Measurements from ENCODE around the gene SGPP2.
"Not testable (repeated sequence)": the region's sequence is repeated elsewhere in the genome, so short reads cannot be mapped to it uniquely, and the experiment has no call there.

The SGPP2 gene

GRCh38 chr2:222404151-222404905, 20.0 kb upstream of the SGPP2 start:
- Histone ChIP-seq H3K9ac (ENCODE audit: low read length) (no peak overlapping the region), H3F3A (ENCODE audit: insufficient read depth, low read length) (no peaks in the 10 kb centered on the region), H3K4me2 (ENCODE audit: low read depth, low read length) (no peak overlapping the region), H3K27ac (ENCODE audit: low read length) (no peak overlapping the region), H4K20me1 (ENCODE audit: insufficient read depth, low read length) (no peaks in the 10 kb centered on the region), H3K4me3 (ENCODE audit: low read length) (no peak overlapping the region), H2AFZ (ENCODE audit: low read length) (no peak overlapping the region), H3K27me3 (replicated peaks; ENCODE audit: insufficient read depth, low read length) (no peaks in the 10 kb centered on the region), H3K9me2 (replicated peaks; ENCODE audit: insufficient read depth, low read length) (no peaks in the 10 kb centered on the region), H3K9me3 (replicated peaks; ENCODE audit: insufficient read depth, low read length) (no peaks in the 10 kb centered on the region), H3K79me2 (ENCODE audit: low read length) (no peaks in the 10 kb centered on the region), H3K36me3 (replicated peaks; ENCODE audit: insufficient read depth, low read length) (no peaks in the 10 kb centered on the region), H3K4me1 (ENCODE audit: low read length) (no peaks in the 10 kb centered on the region)
- no peak for DNase-seq
- no peak for TF ChIP-seq EZH2phosphoT487 (IDR thresholded peaks at IDR 0.05; ENCODE audit: low read length)
- TF ChIP-seq CTCF (IDR thresholded peaks at IDR 0.05; ENCODE audit: low read length) = no peak
- TF ChIP-seq EZH2 (optimal IDR thresholded peaks at IDR 0.05; ENCODE audit: low read depth, low read length) = no peak

- H3K4me3 ChIP-seq (ENCODE audit: low read length) = no peak overlapping the region
- H3K79me2 ChIP-seq (ENCODE audit: low read length) = no peaks in the 10 kb centered on the region
- no peak overlapping the region for H2AFZ ChIP-seq (ENCODE audit: low read length)
- no peaks in the 10 kb centered on the region for H3K4me1 ChIP-seq (ENCODE audit: low read length)
- no peaks in the 10 kb centered on the region for H3K9me2 ChIP-seq (replicated peaks; ENCODE audit: insufficient read depth, low read length)
- no peak overlapping the region for H3K27ac ChIP-seq (ENCODE audit: low read length)
- H3K27me3 ChIP-seq (replicated peaks; ENCODE audit: insufficient read depth, low read length) = no peaks in the 10 kb centered on the region
- H4K20me1 ChIP-seq (ENCODE audit: insufficient read depth, low read length) = no peaks in the 10 kb centered on the region
- no peaks in the 10 kb centered on the region for H3F3A ChIP-seq (ENCODE audit: insufficient read depth, low read length)
- no peaks in the 10 kb centered on the region for H3K36me3 ChIP-seq (replicated peaks; ENCODE audit: insufficient read depth, low read length)
- H3K9me3 ChIP-seq (replicated peaks; ENCODE audit: insufficient read depth, low read length) = no peaks in the 10 kb centered on the region
- DNase-seq = no peak
- H3K4me2 ChIP-seq (ENCODE audit: low read depth, low read length) = no peak overlapping the region
- no peak overlapping the region for H3K9ac ChIP-seq (ENCODE audit: low read length)
- TF ChIP-seq EZH2 (optimal IDR thresholded peaks at IDR 0.05; ENCODE audit: low read depth, low read length) (no peak), CTCF (IDR thresholded peaks at IDR 0.05; ENCODE audit: low read length) (no peak), EZH2phosphoT487 (IDR thresholded peaks at IDR 0.05; ENCODE audit: low read length) (no peak)
These were observed 15.7 kb upstream of the SGPP2 start for GRCh38 chr2:222408684-222409083.

- no peak for DNase-seq
- no peaks in the 10 kb centered on the region for H3K27me3 ChIP-seq (replicated peaks; ENCODE audit: insufficient read depth, low read length)
- no peaks in the 10 kb centered on the region for H3K4me1 ChIP-seq (ENCODE audit: low read length)
- H3K9me3 ChIP-seq (replicated peaks; ENCODE audit: insufficient read depth, low read length) = no peaks in the 10 kb centered on the region
- TF ChIP-seq EZH2phosphoT487 (IDR thresholded peaks at IDR 0.05; ENCODE audit: low read length) (no peak), EZH2 (optimal IDR thresholded peaks at IDR 0.05; ENCODE audit: low read depth, low read length) (no peak), CTCF (IDR thresholded peaks at IDR 0.05; ENCODE audit: low read length) (no peak)
- H3K4me2 ChIP-seq (ENCODE audit: low read depth, low read length) = no peak overlapping the region
- H4K20me1 ChIP-seq (ENCODE audit: insufficient read depth, low read length) = no peaks in the 10 kb centered on the region
- H2AFZ ChIP-seq (ENCODE audit: low read length) = no peak overlapping the region
- no peaks in the 10 kb centered on the region for H3K36me3 ChIP-seq (replicated peaks; ENCODE audit: insufficient read depth, low read length)
- no peaks in the 10 kb centered on the region for H3K79me2 ChIP-seq (ENCODE audit: low read length)
- no peak overlapping the region for H3K27ac ChIP-seq (ENCODE audit: low read length)
- no peak overlapping the region for H3K9ac ChIP-seq (ENCODE audit: low read length)
- H3K4me3 ChIP-seq (ENCODE audit: low read length) = no peak overlapping the region
- no peaks in the 10 kb centered on the region for H3F3A ChIP-seq (ENCODE audit: insufficient read depth, low read length)
- H3K9me2 ChIP-seq (replicated peaks; ENCODE audit: insufficient read depth, low read length) = no peaks in the 10 kb centered on the region
These were observed 13.8 kb upstream of the SGPP2 start for GRCh38 chr2:222410534-222410933.

GRCh38 chr2:222412334-222412733, 12.0 kb upstream of the SGPP2 start:
- H3K27ac ChIP-seq (ENCODE audit: low read length); H2AFZ ChIP-seq (ENCODE audit: low read length); H3K27me3 ChIP-seq (replicated peaks; ENCODE audit: insufficient read depth, low read length); H4K20me1 ChIP-seq (ENCODE audit: insufficient read depth, low read length); DNase-seq; H3K9ac ChIP-seq (ENCODE audit: low read length); H3F3A ChIP-seq (ENCODE audit: insufficient read depth, low read length); H3K4me3 ChIP-seq (ENCODE audit: low read length); H3K36me3 ChIP-seq (replicated peaks; ENCODE audit: insufficient read depth, low read length); H3K4me2 ChIP-seq (ENCODE audit: low read depth, low read length); H3K79me2 ChIP-seq (ENCODE audit: low read length); H3K9me2 ChIP-seq (replicated peaks; ENCODE audit: insufficient read depth, low read length); H3K9me3 ChIP-seq (replicated peaks; ENCODE audit: insufficient read depth, low read length); H3K4me1 ChIP-seq (ENCODE audit: low read length): not testable (repeated sequence)
